ENCODE data around the gene DDX49.

DNA sequence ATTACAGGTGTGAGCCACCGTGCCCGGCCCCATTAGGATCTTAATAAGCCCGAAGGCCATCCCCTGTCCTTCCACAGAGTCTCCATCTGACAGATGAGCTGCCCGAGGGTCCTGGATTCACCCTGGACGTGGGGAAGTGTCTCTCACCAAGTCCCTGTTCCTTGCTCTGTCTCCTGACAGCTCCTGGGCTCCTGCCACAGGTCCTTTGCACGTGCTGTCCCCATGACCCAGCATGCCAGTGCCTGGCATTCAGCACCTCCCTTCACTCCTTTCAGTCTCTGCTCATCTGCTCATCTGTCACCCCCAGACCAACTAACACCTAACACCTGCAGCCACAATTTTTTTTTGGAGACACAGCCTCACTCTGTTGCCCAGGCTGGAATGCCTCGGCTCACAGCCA, 38.0 kb upstream of the DDX49 start:
- TF ChIP-seq, protein P1, sequence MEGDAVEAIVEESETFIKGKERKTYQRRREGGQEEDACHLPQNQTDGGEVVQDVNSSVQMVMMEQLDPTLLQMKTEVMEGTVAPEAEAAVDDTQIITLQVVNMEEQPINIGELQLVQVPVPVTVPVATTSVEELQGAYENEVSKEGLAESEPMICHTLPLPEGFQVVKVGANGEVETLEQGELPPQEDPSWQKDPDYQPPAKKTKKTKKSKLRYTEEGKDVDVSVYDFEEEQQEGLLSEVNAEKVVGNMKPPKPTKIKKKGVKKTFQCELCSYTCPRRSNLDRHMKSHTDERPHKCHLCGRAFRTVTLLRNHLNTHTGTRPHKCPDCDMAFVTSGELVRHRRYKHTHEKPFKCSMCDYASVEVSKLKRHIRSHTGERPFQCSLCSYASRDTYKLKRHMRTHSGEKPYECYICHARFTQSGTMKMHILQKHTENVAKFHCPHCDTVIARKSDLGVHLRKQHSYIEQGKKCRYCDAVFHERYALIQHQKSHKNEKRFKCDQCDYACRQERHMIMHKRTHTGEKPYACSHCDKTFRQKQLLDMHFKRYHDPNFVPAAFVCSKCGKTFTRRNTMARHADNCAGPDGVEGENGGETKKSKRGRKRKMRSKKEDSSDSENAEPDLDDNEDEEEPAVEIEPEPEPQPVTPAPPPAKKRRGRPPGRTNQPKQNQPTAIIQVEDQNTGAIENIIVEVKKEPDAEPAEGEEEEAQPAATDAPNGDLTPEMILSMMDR (IDR thresholded peaks at IDR 0.05), result no peak
- no peak for TF ChIP-seq EP300 (IDR thresholded peaks at IDR 0.05)
- no peak for TF ChIP-seq POLR2AphosphoS5 (IDR thresholded peaks at IDR 0.05)
